ENCODE measurements around the gene WT1. TPM values are rescaled to one million over a fixed set of nuclear protein-coding genes. Genes with fewer than 3 reads are reported as not detected.

The WT1 gene
- total and polyA plus RNA-seq, 2 donors (not counting 3 experiments of a cell fraction or from before 2014, with no cell fraction given), result not detected

DNA sequence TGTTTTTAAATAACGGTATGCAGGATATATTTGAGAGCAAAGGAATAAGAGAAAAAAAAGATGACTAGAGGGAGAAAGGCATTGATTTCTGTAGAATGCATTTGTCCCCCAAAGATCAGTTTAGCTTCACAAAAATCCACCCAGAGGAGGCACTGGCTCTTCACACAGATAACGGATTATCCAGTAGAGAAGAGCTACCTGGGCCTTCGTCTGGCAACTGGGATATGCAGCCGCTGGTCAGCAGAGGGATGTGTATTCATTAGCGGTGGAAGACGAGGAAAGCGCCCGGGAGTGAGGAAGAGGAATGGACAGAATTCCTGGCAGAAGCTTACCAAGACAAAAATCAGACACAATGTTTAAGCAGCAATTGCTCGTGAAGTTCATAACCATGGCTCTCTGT, 5.6 kb upstream of the WT1 start:
- Histone ChIP-seq H3K27me3 (ENCODE audit: control insufficient read depth in 2 of 2, insufficient read depth in 2 of 2, low read length in 2 of 2) (peaks cover 56 to 75% of the 10 kb centered on the region in 2 experiments), H2AFZ (ENCODE audit: low read depth, low read length) (no peak overlapping the region), H3K9me1 (replicated peaks; ENCODE audit: control insufficient read depth, extremely low read depth, insufficient read depth, low read length) (no peaks in the 10 kb centered on the region), H3K9me3 (replicated peaks; ENCODE audit: control insufficient read depth, insufficient read depth, low read length) (no peaks in the 10 kb centered on the region), H3K36me3 (ENCODE audit: control insufficient read depth in 2 of 2, extremely low read depth in 1 of 2, insufficient read depth in 2 of 2, low read length in 2 of 2) (no peaks in the 10 kb centered on the region), H3K4me1 (ENCODE audit: control insufficient read depth, extremely low read depth, insufficient read depth, low read length) (no peaks in the 10 kb centered on the region), H3K4me2 (ENCODE audit: insufficient read depth, low read length) (no peak overlapping the region), H3K9ac (replicated peaks; ENCODE audit: extremely low read depth, insufficient read depth, low read length) (no peak overlapping the region), H3K79me2 (ENCODE audit: control insufficient read depth, insufficient read depth, low read length) (no peaks in the 10 kb centered on the region), H3K27ac (ENCODE audit: insufficient read depth, low read depth, low read length) (no peak overlapping the region), H4K20me1 (replicated peaks; ENCODE audit: control insufficient read depth, extremely low read depth, insufficient read depth, low read length) (no peaks in the 10 kb centered on the region), H3K4me3 (replicated peaks in 1 of 3; ENCODE audit: insufficient read depth in 1 of 3, low read depth in 1 of 3, low read length in 3 of 3) (no peak overlapping the region)
- CTCF ChIA-PET, result no interaction called here
- no peak for DNase-seq (ENCODE audit: low read depth, low spot score)
- FAIRE-seq, result no peak
- POLR2A ChIA-PET, result no interaction called here
- TF ChIP-seq EZH2 (IDR thresholded peaks at IDR 0.05; ENCODE audit: borderline replicate concordance, low read depth, low read length, severe bottlenecking) (no peak), MYC (IDR thresholded peaks at IDR 0.05; ENCODE audit: low read depth, low read length) (no peak), POLR2A (IDR thresholded peaks at IDR 0.05; ENCODE audit: low read depth, low read length) (no peak), FOS (IDR thresholded peaks at IDR 0.05; ENCODE audit: borderline replicate concordance, insufficient read depth, low read length) (no peak), JUN (IDR thresholded peaks at IDR 0.05; ENCODE audit: borderline replicate concordance, insufficient read depth, insufficient read length, low read depth) (no peak), POLR2AphosphoS5 (IDR thresholded peaks at IDR 0.05; ENCODE audit: insufficient read depth, low read depth, low read length) (no peak), GATA2 (IDR thresholded peaks at IDR 0.05; ENCODE audit: insufficient read depth, insufficient read length, low read depth, low read length) (no peak)
- TF ChIP-seq, protein P1, sequence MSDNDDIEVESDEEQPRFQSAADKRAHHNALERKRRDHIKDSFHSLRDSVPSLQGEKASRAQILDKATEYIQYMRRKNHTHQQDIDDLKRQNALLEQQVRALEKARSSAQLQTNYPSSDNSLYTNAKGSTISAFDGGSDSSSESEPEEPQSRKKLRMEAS (IDR thresholded peaks at IDR 0.05; ENCODE audit: insufficient read depth, insufficient read length), result no peak
- TF ChIP-seq, protein P2, sequence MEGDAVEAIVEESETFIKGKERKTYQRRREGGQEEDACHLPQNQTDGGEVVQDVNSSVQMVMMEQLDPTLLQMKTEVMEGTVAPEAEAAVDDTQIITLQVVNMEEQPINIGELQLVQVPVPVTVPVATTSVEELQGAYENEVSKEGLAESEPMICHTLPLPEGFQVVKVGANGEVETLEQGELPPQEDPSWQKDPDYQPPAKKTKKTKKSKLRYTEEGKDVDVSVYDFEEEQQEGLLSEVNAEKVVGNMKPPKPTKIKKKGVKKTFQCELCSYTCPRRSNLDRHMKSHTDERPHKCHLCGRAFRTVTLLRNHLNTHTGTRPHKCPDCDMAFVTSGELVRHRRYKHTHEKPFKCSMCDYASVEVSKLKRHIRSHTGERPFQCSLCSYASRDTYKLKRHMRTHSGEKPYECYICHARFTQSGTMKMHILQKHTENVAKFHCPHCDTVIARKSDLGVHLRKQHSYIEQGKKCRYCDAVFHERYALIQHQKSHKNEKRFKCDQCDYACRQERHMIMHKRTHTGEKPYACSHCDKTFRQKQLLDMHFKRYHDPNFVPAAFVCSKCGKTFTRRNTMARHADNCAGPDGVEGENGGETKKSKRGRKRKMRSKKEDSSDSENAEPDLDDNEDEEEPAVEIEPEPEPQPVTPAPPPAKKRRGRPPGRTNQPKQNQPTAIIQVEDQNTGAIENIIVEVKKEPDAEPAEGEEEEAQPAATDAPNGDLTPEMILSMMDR (IDR thresholded peaks at IDR 0.05; ENCODE audit: extremely low read depth in 1 of 2, insufficient read depth in 1 of 2, low read depth in 1 of 2, low read length in 2 of 2), result no peak
- dilution Hi-C loops (cut with MboI; ENCODE audit: extremely low pct_ligation_motif_present, low sequenced_read_pairs) (no loop called here), intact Hi-C loops (cut with micrococcal nuclease) (no loop called here)
- BruUV-seq (replicated peaks), result no TSS peak

Data from endothelial cell of umbilical vein (primary cell).